Osteoblast (primary cell): ENCODE results near the gene EPHB2. TPM values are rescaled to one million over a fixed set of nuclear protein-coding genes. Genes with fewer than 3 reads are reported as not detected.

Experiments
- DNase-seq: peaks from one replicate; pipeline ENCODE4 v3.0.0; 2011; ENCODE audit warnings: low spot score, mixed read lengths; ENCODE audit not compliant: insufficient read length; ENCODE audit errors: missing footprints
- H2AFZ ChIP-seq: 2 replicates; pipeline ENCODE4 v1.6.0; 2011; ENCODE audit warnings: mild to moderate bottlenecking, low read length
- H3K27ac ChIP-seq: 2 replicates; pipeline ENCODE4 v1.5.1; 2011; ENCODE audit warnings: mild to moderate bottlenecking, low read depth, low read length, moderate library complexity
- H3K27me3 ChIP-seq: 2 replicates; pipeline ENCODE4 v1.6.0; 2012; ENCODE audit warnings: mild to moderate bottlenecking, control low read depth, inconsistent platforms, low read length, moderate library complexity; ENCODE audit not compliant: insufficient read depth
- H3K36me3 ChIP-seq: 2 replicates; pipeline ENCODE4 v1.5.1; 2011; ENCODE audit warnings: mild to moderate bottlenecking, low read length, control low read depth, moderate library complexity; ENCODE audit not compliant: insufficient read depth
- H3K4me1 ChIP-seq: 2 replicates; pipeline ENCODE4 v1.5.1; 2011; ENCODE audit warnings: mild to moderate bottlenecking, low read length, control low read depth, moderate library complexity; ENCODE audit not compliant: insufficient read depth
- H3K4me2 ChIP-seq: 2 replicates; pipeline ENCODE4 v1.6.0; 2011; ENCODE audit warnings: mild to moderate bottlenecking, low read length; ENCODE audit not compliant: insufficient read depth
- H3K4me3 ChIP-seq: fragments of 200-600 bp; sonication (generic); 3 replicates; pipeline ENCODE4 v1.5.1; 2012; ENCODE audit warnings: mild to moderate bottlenecking, low read length, inconsistent platforms; ENCODE audit not compliant: insufficient read depth
- H3K79me2 ChIP-seq: 2 replicates; pipeline ENCODE4 v1.6.0; 2012; ENCODE audit warnings: mild to moderate bottlenecking, low read length, control low read depth, inconsistent platforms; ENCODE audit not compliant: insufficient read depth
- H3K9me3 ChIP-seq: 2 replicates; pipeline ENCODE4 v1.5.1; 2011; ENCODE audit warnings: low read depth, low read length, control low read depth
- H4K20me1 ChIP-seq: 2 replicates; pipeline ENCODE4 v1.6.0; 2012; ENCODE audit warnings: mild to moderate bottlenecking, low read length, control low read depth; ENCODE audit not compliant: insufficient read depth
- CTCF ChIP-seq: IDR thresholded peaks from 2 replicates; pipeline ENCODE4 v1.5.1; 2011; ENCODE audit warnings: mild to moderate bottlenecking, low read depth, low read length, moderate library complexity; ENCODE audit errors: extremely low read depth
- total RNA-seq: library from RNA; depleted of rRNA; stranded (reverse); fragments of >200 nt; gene quantifications from 2 replicates; pipeline ENCODE4 v1.2.3, GENCODE V29; 2012

The EPHB2 gene
- total RNA-seq, 1 donor, result 8.7 TPM

GRCh38 chr1:22688466-22688865 lies 22.2 kb upstream of the EPHB2 start:
- Histone ChIP-seq H3K27ac (no peak overlapping the region), H3K4me3 (no peak overlapping the region), H3K9me3 (no peaks in the 10 kb centered on the region), H3K4me1 (peaks cover 8% of the 10 kb centered on the region), H3K27me3 (peaks cover 10% of the 10 kb centered on the region), H4K20me1 (no peaks in the 10 kb centered on the region), H3K79me2 (no peaks in the 10 kb centered on the region), H3K36me3 (no peaks in the 10 kb centered on the region), H2AFZ (no peak overlapping the region), H3K4me2 (no peak overlapping the region)
- no peak for TF ChIP-seq CTCF
- DNase-seq, result peak; percentile 80

- H3K4me3 ChIP-seq, result no peak overlapping the region
- peaks cover 8% of the 10 kb centered on the region for H3K4me1 ChIP-seq
- H4K20me1 ChIP-seq, result no peaks in the 10 kb centered on the region
- no peaks in the 10 kb centered on the region for H3K9me3 ChIP-seq
- H3K27ac ChIP-seq, result no peak overlapping the region
- TF ChIP-seq CTCF, result no peak
- peaks cover 9% of the 10 kb centered on the region for H3K27me3 ChIP-seq
- no peaks in the 10 kb centered on the region for H3K36me3 ChIP-seq
- DNase-seq, result peak; percentile 96
- no peak overlapping the region for H3K4me2 ChIP-seq
- no peak overlapping the region for H2AFZ ChIP-seq
- no peaks in the 10 kb centered on the region for H3K79me2 ChIP-seq
These were observed 21.1 kb upstream of the EPHB2 start for GRCh38 chr1:22689505-22689904.

- Histone ChIP-seq H3K27ac (no peak overlapping the region), H4K20me1 (no peaks in the 10 kb centered on the region), H3K27me3 (no peaks in the 10 kb centered on the region), H3K79me2 (no peaks in the 10 kb centered on the region), H3K36me3 (no peaks in the 10 kb centered on the region), H3K4me1 (peaks cover 8% of the 10 kb centered on the region), H3K4me2 (no peak overlapping the region), H3K4me3 (no peak overlapping the region), H3K9me3 (no peaks in the 10 kb centered on the region), H2AFZ (no peak overlapping the region)
- DNase-seq, result peak; percentile 43
- no peak for TF ChIP-seq CTCF
These were observed 19.4 kb upstream of the EPHB2 start for GRCh38 chr1:22691031-22691753.

- H3K9me3 ChIP-seq, result no peaks in the 10 kb centered on the region
These were observed 16.5 kb upstream of the EPHB2 start for GRCh38 chr1:22694172-22694571.

More at GRCh38 chr1:22694172-22694571, 16.5 kb upstream of the EPHB2 start:
- H3K79me2 ChIP-seq, result no peaks in the 10 kb centered on the region
- no peaks in the 10 kb centered on the region for H3K27me3 ChIP-seq
- no peak overlapping the region for H3K27ac ChIP-seq
- H4K20me1 ChIP-seq, result no peaks in the 10 kb centered on the region
- no peak for DNase-seq
- H2AFZ ChIP-seq, result no peak overlapping the region
- H3K4me3 ChIP-seq, result no peak overlapping the region
- TF ChIP-seq CTCF, result no peak
- H3K4me1 ChIP-seq, result peaks cover 8% of the 10 kb centered on the region
- no peak overlapping the region for H3K4me2 ChIP-seq
- H3K36me3 ChIP-seq, result no peaks in the 10 kb centered on the region
